Right atrium auricular region (tissue), 2 donors: Measurements from ENCODE around the gene JMJD7. TPM values are rescaled to one million over a fixed set of nuclear protein-coding genes. Genes with fewer than 3 reads are reported as not detected.

Experiments used
- DNase-seq: peaks from one replicate; pipeline ENCODE4 v3.0.0-alpha.2; 2019; ENCODE audit warnings: low spot score
- H3K27ac ChIP-seq, 2 donors: fragments of 200-600 bp; sonication (generic); 1 replicate in 1 of 2; 2 replicates in 1 of 2; pipeline ENCODE4 v1.5.1; 2016 to 2019
- H3K27me3 ChIP-seq, 2 donors: fragments of 200-600 bp; sonication (generic); one replicate each; pipeline versions ENCODE4 v1.5.1 to v1.6.0; 2017 to 2019
- H3K36me3 ChIP-seq: fragments of 200-600 bp; sonication (generic); one replicate; pipeline ENCODE4 v1.5.1; 2016
- H3K4me1 ChIP-seq, 2 donors: fragments of 200-600 bp; sonication (generic); one replicate each; pipeline versions ENCODE4 v1.5.1 to v1.6.0; 2017 to 2019
- H3K4me3 ChIP-seq, 2 donors: fragments of 200-600 bp; sonication (generic); 1 replicate in 1 of 2; 2 replicates in 1 of 2; pipeline ENCODE4 v1.5.1; 2017 to 2019; ENCODE audit warnings: mild to moderate bottlenecking in 1 of 2, moderate library complexity in 1 of 2
- H3K9me3 ChIP-seq, 2 donors: fragments of 200-600 bp; sonication (generic); one replicate each; pipeline ENCODE4 v1.5.1; 2019
- total RNA-seq, 2 donors: library from RNA; depleted of rRNA; stranded (reverse); fragments of >200 nt; gene quantifications; one replicate each; pipeline ENCODE4 v1.1.0, GENCODE V29; 2016
- TF ChIP-seq, protein P1 (sequence below), 2 donors: fragments of 200-600 bp; sonication (generic); IDR thresholded peaks; one replicate each; pipeline ENCODE4 v1.5.1; 2019; ENCODE audit warnings: antibody characterized with exemption in 2 of 2

The JMJD7 gene
- total RNA-seq, 2 donors from 2014 or later, result 6.4 to 11.7 TPM

- TF ChIP-seq, protein P1, sequence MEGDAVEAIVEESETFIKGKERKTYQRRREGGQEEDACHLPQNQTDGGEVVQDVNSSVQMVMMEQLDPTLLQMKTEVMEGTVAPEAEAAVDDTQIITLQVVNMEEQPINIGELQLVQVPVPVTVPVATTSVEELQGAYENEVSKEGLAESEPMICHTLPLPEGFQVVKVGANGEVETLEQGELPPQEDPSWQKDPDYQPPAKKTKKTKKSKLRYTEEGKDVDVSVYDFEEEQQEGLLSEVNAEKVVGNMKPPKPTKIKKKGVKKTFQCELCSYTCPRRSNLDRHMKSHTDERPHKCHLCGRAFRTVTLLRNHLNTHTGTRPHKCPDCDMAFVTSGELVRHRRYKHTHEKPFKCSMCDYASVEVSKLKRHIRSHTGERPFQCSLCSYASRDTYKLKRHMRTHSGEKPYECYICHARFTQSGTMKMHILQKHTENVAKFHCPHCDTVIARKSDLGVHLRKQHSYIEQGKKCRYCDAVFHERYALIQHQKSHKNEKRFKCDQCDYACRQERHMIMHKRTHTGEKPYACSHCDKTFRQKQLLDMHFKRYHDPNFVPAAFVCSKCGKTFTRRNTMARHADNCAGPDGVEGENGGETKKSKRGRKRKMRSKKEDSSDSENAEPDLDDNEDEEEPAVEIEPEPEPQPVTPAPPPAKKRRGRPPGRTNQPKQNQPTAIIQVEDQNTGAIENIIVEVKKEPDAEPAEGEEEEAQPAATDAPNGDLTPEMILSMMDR (IDR thresholded peaks at IDR 0.05), result no peak
- Histone ChIP-seq H3K9me3 (no peaks in the 10 kb centered on the region), H3K36me3 (peaks cover 19% of the 10 kb centered on the region), H3K27ac (no peak overlapping the region), H3K4me3 (no peak overlapping the region), H3K4me1 (peaks cover 0 to 8% of the 10 kb centered on the region in 2 donors), H3K27me3 (no peaks in the 10 kb centered on the region)
- no peak for DNase-seq
Observed at GRCh38 chr15:41836713-41837454, 9.0 kb downstream of the JMJD7 start.

DNA sequence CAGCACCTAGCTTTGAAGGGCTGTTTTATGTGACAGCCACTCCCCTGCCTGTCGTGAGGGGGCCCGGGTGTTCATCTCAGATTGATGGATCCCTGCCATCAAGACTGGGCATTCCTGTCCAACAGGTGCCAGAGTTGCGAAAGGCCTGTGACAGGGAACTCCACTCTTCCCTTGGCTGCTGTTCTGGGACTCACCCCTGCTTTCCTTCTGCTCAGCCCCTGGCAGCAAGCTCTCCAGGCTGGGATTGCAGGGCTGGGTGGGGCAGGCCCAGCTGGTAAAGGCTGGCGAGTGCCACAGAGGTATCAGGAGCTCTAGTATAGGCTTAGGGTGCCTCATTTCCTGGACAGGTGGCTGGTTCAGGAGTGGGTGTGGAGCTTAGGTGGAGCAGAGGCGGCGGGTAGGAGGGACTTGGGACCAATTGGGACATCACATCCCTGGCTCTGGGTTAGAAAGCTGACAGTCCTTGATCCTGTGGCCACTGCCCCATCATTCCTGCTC, 10.6 kb downstream of the JMJD7 start, which contains the start of gene PLA2G4B:
TSS of gene PLA2G4B (plus strand) at position 448 of the 498 bp plus-strand sequence. CDS start 67 bp downstream, outside the sequence.
- peaks cover 19% of the 10 kb centered on the region for H3K36me3 ChIP-seq
- no peak within 1 kb of the TSS for H3K27ac ChIP-seq
- no peak within 1 kb of the TSS for H3K4me3 ChIP-seq
- H3K4me1 ChIP-seq, result no peaks in the 10 kb centered on the region
- no peaks in the 10 kb centered on the region for H3K9me3 ChIP-seq
- no peaks in the 10 kb centered on the region for H3K27me3 ChIP-seq
- TF ChIP-seq, protein P1 (IDR thresholded peaks at IDR 0.05), result no peak
- DNase-seq, result no peak

GRCh38 chr15:41839781-41840491, 12.0 kb downstream of the JMJD7 start:
- H3K27me3 ChIP-seq, result no peaks in the 10 kb centered on the region
- H3K9me3 ChIP-seq, result no peaks in the 10 kb centered on the region
- no peak overlapping the region for H3K27ac ChIP-seq
- H3K4me3 ChIP-seq, result no peak overlapping the region
- no peaks in the 10 kb centered on the region for H3K4me1 ChIP-seq
- H3K36me3 ChIP-seq, result peaks cover 22% of the 10 kb centered on the region
- TF ChIP-seq, protein P1 (IDR thresholded peaks at IDR 0.05), result no peak
- DNase-seq, result no peak

DNA sequence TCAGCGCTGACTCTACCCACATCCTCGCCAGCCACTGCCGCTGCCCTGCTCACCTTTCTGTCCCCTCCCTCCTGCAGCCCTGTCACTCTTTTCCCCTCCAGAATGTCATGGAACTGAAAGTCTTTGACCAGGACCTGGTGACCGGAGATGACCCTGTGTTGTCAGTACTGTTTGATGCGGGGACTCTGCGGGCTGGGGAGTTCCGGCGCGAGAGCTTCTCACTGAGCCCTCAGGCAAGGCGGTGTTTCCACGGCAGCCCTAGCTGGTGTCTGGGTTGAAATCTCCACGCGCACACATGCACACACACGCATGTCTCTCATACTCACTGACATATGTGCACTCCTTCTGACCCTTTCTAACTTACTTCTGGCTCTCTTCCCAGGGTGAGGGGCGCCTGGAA, 12.8 kb downstream of the JMJD7 start:
- TF ChIP-seq, protein P1 (IDR thresholded peaks at IDR 0.05), result no peak
- Histone ChIP-seq H3K4me3 (no peak overlapping the region), H3K27ac (no peak overlapping the region), H3K4me1 (no peaks in the 10 kb centered on the region), H3K36me3 (peaks cover 29% of the 10 kb centered on the region), H3K9me3 (no peaks in the 10 kb centered on the region), H3K27me3 (no peaks in the 10 kb centered on the region)
- DNase-seq, result no peak

- Histone ChIP-seq H3K9me3 (no peaks in the 10 kb centered on the region), H3K4me3 (no peak overlapping the region), H3K27ac (no peak overlapping the region), H3K4me1 (no peaks in the 10 kb centered on the region), H3K36me3 (peaks cover 33% of the 10 kb centered on the region), H3K27me3 (no peaks in the 10 kb centered on the region)
- TF ChIP-seq, protein P1 (IDR thresholded peaks at IDR 0.05), result no peak
- no peak for DNase-seq
Observed at GRCh38 chr15:41841131-41841530, 13.2 kb downstream of the JMJD7 start.
